ENCODE results near the gene CAB39. TPM values are rescaled to one million over a fixed set of nuclear protein-coding genes. Genes with fewer than 3 reads are reported as not detected.

Gene CAB39
- total RNA-seq, 1 experiment from 2014 or later = 86.1 TPM

- no peak for DNase-seq
- no peak overlapping the region for H2AFZ ChIP-seq
- no TSS peak for BruUV-seq (replicated peaks)
- TF ChIP-seq EZH2 (IDR thresholded peaks at IDR 0.05; ENCODE audit: low read depth) = no peak
- TF ChIP-seq, protein P1, sequence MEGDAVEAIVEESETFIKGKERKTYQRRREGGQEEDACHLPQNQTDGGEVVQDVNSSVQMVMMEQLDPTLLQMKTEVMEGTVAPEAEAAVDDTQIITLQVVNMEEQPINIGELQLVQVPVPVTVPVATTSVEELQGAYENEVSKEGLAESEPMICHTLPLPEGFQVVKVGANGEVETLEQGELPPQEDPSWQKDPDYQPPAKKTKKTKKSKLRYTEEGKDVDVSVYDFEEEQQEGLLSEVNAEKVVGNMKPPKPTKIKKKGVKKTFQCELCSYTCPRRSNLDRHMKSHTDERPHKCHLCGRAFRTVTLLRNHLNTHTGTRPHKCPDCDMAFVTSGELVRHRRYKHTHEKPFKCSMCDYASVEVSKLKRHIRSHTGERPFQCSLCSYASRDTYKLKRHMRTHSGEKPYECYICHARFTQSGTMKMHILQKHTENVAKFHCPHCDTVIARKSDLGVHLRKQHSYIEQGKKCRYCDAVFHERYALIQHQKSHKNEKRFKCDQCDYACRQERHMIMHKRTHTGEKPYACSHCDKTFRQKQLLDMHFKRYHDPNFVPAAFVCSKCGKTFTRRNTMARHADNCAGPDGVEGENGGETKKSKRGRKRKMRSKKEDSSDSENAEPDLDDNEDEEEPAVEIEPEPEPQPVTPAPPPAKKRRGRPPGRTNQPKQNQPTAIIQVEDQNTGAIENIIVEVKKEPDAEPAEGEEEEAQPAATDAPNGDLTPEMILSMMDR (conservative IDR thresholded peaks at IDR 0.05) = no peak
- peak overlapping the region; percentile 94 for H3K27ac ChIP-seq
- peaks cover 97% of the 10 kb centered on the region for H3K79me2 ChIP-seq (ENCODE audit: low read depth)
- peaks cover 56% of the 10 kb centered on the region for H3K4me1 ChIP-seq (replicated peaks; ENCODE audit: insufficient read depth)
- ChIA-PET POLR2A (ENCODE audit: unreplicated experiment) (interaction anchor here (0.6 kb wide), 1 partner anchor 24 kb away, joined by 3 read pairs; no protein-coding TSS in a partner anchor), CTCF (interaction anchor here (0.5 to 0.6 kb wide), 2 partner anchors 10 to 806 kb away, joined by 4 to 5 read pairs; no protein-coding TSS in a partner anchor)
- H3K4me2 ChIP-seq = peak overlapping the region; percentile 74
- intact Hi-C loops (cut with micrococcal nuclease; ENCODE audit: unreplicated experiment) = loop anchor here (5.0 kb wide), 1 partner anchor 39 kb away; no protein-coding TSS in a partner anchor
- H3K36me3 ChIP-seq (ENCODE audit: low read depth) = peaks cover 20% of the 10 kb centered on the region; the same call in 1 of the 2 replicates
- H3K9me2 ChIP-seq (ENCODE audit: insufficient read depth) = no peaks in the 10 kb centered on the region
- H4K20me1 ChIP-seq (ENCODE audit: insufficient read depth) = peaks cover 55% of the 10 kb centered on the region
- peak overlapping the region; percentile 22; the same call in 1 of the 2 replicates for H3K4me3 ChIP-seq
- no peaks in the 10 kb centered on the region for H3K9me3 ChIP-seq (ENCODE audit: insufficient read depth, low read depth)
- H3F3A ChIP-seq (ENCODE audit: insufficient read depth, low read depth) = peaks cover 45% of the 10 kb centered on the region
- no peaks in the 10 kb centered on the region for H3K27me3 ChIP-seq (ENCODE audit: insufficient read depth, low read depth)
Observed at GRCh38 chr2:230738391-230738811, 25.8 kb downstream of the CAB39 start.

DNA sequence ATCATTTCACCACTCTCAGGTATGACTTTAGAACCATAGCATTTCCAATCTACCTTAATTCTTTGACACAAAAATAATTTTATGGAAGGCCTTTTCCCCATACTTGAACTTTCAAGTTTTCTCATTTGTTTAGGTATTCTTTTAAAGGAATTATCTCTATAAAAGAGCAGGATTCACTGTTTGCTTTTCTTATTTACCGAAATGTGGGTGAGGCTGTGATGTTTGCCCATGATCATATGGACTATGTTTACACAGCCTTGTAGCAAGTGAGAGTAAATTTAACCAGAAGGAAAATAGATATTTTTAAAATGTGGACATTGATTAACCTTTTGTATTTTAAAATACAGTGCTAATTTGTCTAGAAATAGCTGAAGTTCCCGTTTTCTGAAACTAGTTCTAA is 26.3 kb downstream of the CAB39 start:
- Histone ChIP-seq H3K4me1 (replicated peaks; ENCODE audit: insufficient read depth) (peaks cover 52% of the 10 kb centered on the region), H3K9me3 (ENCODE audit: insufficient read depth, low read depth) (no peaks in the 10 kb centered on the region), H3F3A (ENCODE audit: insufficient read depth, low read depth) (peaks cover 45% of the 10 kb centered on the region), H3K27me3 (ENCODE audit: insufficient read depth, low read depth) (no peaks in the 10 kb centered on the region), H3K9me2 (ENCODE audit: insufficient read depth) (no peaks in the 10 kb centered on the region), H3K4me3 (peak overlapping the region; percentile 22; the same call in 1 of the 2 replicates), H3K27ac (peak overlapping the region; percentile 94), H2AFZ (no peak overlapping the region), H3K79me2 (ENCODE audit: low read depth) (peaks cover 96% of the 10 kb centered on the region), H3K4me2 (peak overlapping the region; percentile 74), H4K20me1 (ENCODE audit: insufficient read depth) (peaks cover 52% of the 10 kb centered on the region), H3K36me3 (ENCODE audit: low read depth) (peaks cover 20% of the 10 kb centered on the region; the same call in 1 of the 2 replicates)
- ChIA-PET POLR2A (ENCODE audit: unreplicated experiment) (no interaction called here), CTCF (no interaction called here)
- intact Hi-C loops (cut with micrococcal nuclease; ENCODE audit: unreplicated experiment) = loop anchor here (5.0 kb wide), 1 partner anchor 38 kb away; no protein-coding TSS in a partner anchor
- DNase-seq = no peak
- BruUV-seq (replicated peaks) = no TSS peak
- TF ChIP-seq, protein P1 (conservative IDR thresholded peaks at IDR 0.05) = no peak

DNA sequence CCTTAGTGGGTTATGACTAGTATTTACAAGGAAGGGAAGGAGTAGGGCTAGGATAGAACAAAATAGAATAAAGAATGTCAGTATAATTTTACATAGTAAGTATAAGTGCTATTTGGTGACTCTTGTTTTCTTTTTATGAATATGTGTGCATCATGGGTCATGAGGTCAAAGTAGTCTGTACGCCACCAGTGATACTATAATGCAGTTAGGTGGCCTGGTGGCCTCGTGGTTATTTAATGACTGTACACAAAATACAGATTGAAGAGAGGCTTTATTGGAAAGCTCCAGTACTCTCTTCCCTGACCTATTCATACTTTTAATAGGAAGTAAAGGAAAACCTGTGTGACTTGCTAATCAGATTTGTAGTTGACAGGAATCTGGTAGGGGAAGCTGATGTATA is 27.3 kb downstream of the CAB39 start:
- Histone ChIP-seq H3K36me3 (ENCODE audit: low read depth) (peaks cover 29% of the 10 kb centered on the region; the same call in 1 of the 2 replicates), H3K79me2 (ENCODE audit: low read depth) (peaks cover 96% of the 10 kb centered on the region), H3K27me3 (ENCODE audit: insufficient read depth, low read depth) (no peaks in the 10 kb centered on the region), H3F3A (ENCODE audit: insufficient read depth, low read depth) (peaks cover 48% of the 10 kb centered on the region), H3K27ac (peak overlapping the region; percentile 94), H3K9me3 (ENCODE audit: insufficient read depth, low read depth) (no peaks in the 10 kb centered on the region), H3K4me1 (replicated peaks; ENCODE audit: insufficient read depth) (peaks cover 46% of the 10 kb centered on the region), H4K20me1 (ENCODE audit: insufficient read depth) (peaks cover 48% of the 10 kb centered on the region), H3K4me3 (no peak overlapping the region), H3K9me2 (ENCODE audit: insufficient read depth) (no peaks in the 10 kb centered on the region), H2AFZ (no peak overlapping the region), H3K4me2 (no peak overlapping the region)
- no TSS peak for BruUV-seq (replicated peaks)
- DNase-seq = no peak
- no peak for TF ChIP-seq EZH2 (IDR thresholded peaks at IDR 0.05; ENCODE audit: low read depth)
- TF ChIP-seq, protein P1 (conservative IDR thresholded peaks at IDR 0.05) = no peak
- CTCF ChIA-PET = no interaction called here
- POLR2A ChIA-PET (ENCODE audit: unreplicated experiment) = no interaction called here
- intact Hi-C loops (cut with micrococcal nuclease; ENCODE audit: unreplicated experiment) = loop anchor here (5.0 kb wide), 1 partner anchor 37 kb away; no protein-coding TSS in a partner anchor

Data from PC-9 (cell line).